B cell (primary cell): ENCODE data around the gene AQR. TPM values are rescaled to one million over a fixed set of nuclear protein-coding genes. Genes with fewer than 3 reads are reported as not detected.

ENCODE experiments used
- ATAC-seq: fragments of 200-7000 bp; cut with Tn5 transposase; one replicate; pipeline ENCODE4 v1.10.0; 2021; ENCODE audit warnings: low read depth, mild to moderate bottlenecking, moderate number of reproducible peaks, moderate library complexity
- CTCF ChIA-PET: fragments of 350-600 bp; sonication (Branson Sonifier 250); formaldehyde crosslinking; loops from one replicate; lab custom pipeline; 2021; ENCODE audit warnings: antibody characterized with exemption, inconsistent platforms; lab: Charles Lee
- POLR2A ChIA-PET: fragments of 350-600 bp; sonication (Branson Sonifier 250); formaldehyde crosslinking; loops from one replicate; lab custom pipeline; 2021; ENCODE audit warnings: antibody characterized with exemption; lab: Charles Lee
- DNase-seq: peaks from one replicate; pipeline ENCODE4 v3.0.0; 2013
- H2AFZ ChIP-seq: 2 replicates; pipeline ENCODE4 v1.6.1; 2012; ENCODE audit warnings: mild to moderate bottlenecking, low read depth, low read length; ENCODE audit not compliant: insufficient read depth, poor library complexity, severe bottlenecking
- H3K27ac ChIP-seq, 2 donors: 1 replicate in 1 of 2; 2 replicates in 1 of 2; pipeline ENCODE4 v1.5.1; 2012 to 2013; ENCODE audit warnings: low read length in 2 of 2, mild to moderate bottlenecking in 2 of 2, moderate library complexity in 1 of 2
- H3K27me3 ChIP-seq, 4 experiments: fragments of 200-600 bp in 1 of 4; sonication (generic) in 1 of 4; replicated peaks in 1 of 4; 1 replicate in 2 of 4; 2 replicates in 2 of 4; pipeline versions ENCODE4 v1.6.1 to v1.7.0; 2013 to 2016; ENCODE audit warnings: low read length in 3 of 4, mild to moderate bottlenecking in 2 of 4, mixed read lengths in 1 of 4, moderate library complexity in 1 of 4; ENCODE audit not compliant: insufficient read depth in 4 of 4, control insufficient read depth in 3 of 4; ENCODE audit errors: control extremely low read depth in 1 of 4
- H3K36me3 ChIP-seq, 2 experiments: replicated peaks in 1 of 2; 1 replicate in 1 of 2; 2 replicates in 1 of 2; pipeline versions ENCODE4 v1.6.1 to v1.7.1; 2013; ENCODE audit warnings: low read length in 1 of 2; ENCODE audit not compliant: insufficient read depth in 2 of 2, control insufficient read depth in 1 of 2; ENCODE audit errors: control extremely low read depth in 1 of 2, extremely low read depth in 1 of 2
- H3K4me1 ChIP-seq, 2 donors: fragments of 200-600 bp in 1 of 2; sonication (generic) in 1 of 2; 1 replicate in 1 of 2; 2 replicates in 1 of 2; pipeline versions ENCODE4 v1.5.1 to v1.6.1; 2013 to 2017; ENCODE audit warnings: low read length in 2 of 2; ENCODE audit not compliant: control insufficient read depth in 2 of 2, insufficient read depth in 2 of 2
- H3K4me2 ChIP-seq: replicated peaks from 2 replicates; pipeline ENCODE3; 2012; ENCODE audit warnings: mild to moderate bottlenecking, low read depth, low read length; ENCODE audit not compliant: poor library complexity, severe bottlenecking
- H3K4me3 ChIP-seq, 5 experiments: fragments of 200-600 bp in 1 of 5; sonication (generic) in 1 of 5; 1 replicate in 3 of 5; 2 replicates in 2 of 5; pipeline versions ENCODE4 v1.5.1 to v1.7.0; 2011 to 2016; ENCODE audit warnings: low read length in 4 of 5, mild to moderate bottlenecking in 4 of 5, low read depth in 2 of 5, control low read depth in 1 of 5, moderate library complexity in 1 of 5; ENCODE audit not compliant: insufficient read depth in 1 of 5; ENCODE audit errors: control extremely low read depth in 1 of 5, extremely low read depth in 1 of 5
- H3K79me2 ChIP-seq: fragments of 200-600 bp; sonication (generic); one replicate; pipeline ENCODE4 v1.6.0; 2016; ENCODE audit warnings: low read length; ENCODE audit not compliant: control insufficient read depth, insufficient read depth
- H3K9ac ChIP-seq: fragments of 200-600 bp; sonication (generic); 2 replicates; pipeline ENCODE4 v1.6.1; 2017; ENCODE audit warnings: mild to moderate bottlenecking, low read length, moderate library complexity
- H3K9me3 ChIP-seq, 3 donors: one replicate each; pipeline versions ENCODE4 v1.6.1 to v1.7.1; 2013; ENCODE audit warnings: low read length in 2 of 3; ENCODE audit not compliant: control insufficient read depth in 2 of 3, insufficient read depth in 1 of 3; ENCODE audit errors: control extremely low read depth in 1 of 3
- H4K20me1 ChIP-seq: 2 replicates; pipeline ENCODE4 v1.6.0; 2012; ENCODE audit warnings: mild to moderate bottlenecking, low read length; ENCODE audit not compliant: insufficient read depth, control insufficient read depth, poor library complexity, severe bottlenecking
- H3K27ac Mint-ChIP-seq: one replicate; pipeline ENCODE4 v1.8.0; 2021; ENCODE audit warnings: mixed read lengths
- H3K27me3 Mint-ChIP-seq: one replicate; pipeline ENCODE4 v1.8.0; 2021; ENCODE audit warnings: mixed read lengths
- H3K4me1 Mint-ChIP-seq: one replicate; pipeline ENCODE4 v1.8.0; 2021; ENCODE audit warnings: mixed read lengths
- H3K4me3 Mint-ChIP-seq: one replicate; pipeline ENCODE4 v1.8.0; 2021; ENCODE audit warnings: mixed read lengths
- H3K9me3 Mint-ChIP-seq: one replicate; pipeline ENCODE4 v1.8.0; 2022; ENCODE audit warnings: mixed read lengths; ENCODE audit not compliant: insufficient read depth
- EZH2 ChIP-seq: IDR thresholded peaks from 2 replicates; pipeline ENCODE4 v1.6.1; 2012; ENCODE audit warnings: borderline replicate concordance, low read depth, mild to moderate bottlenecking, moderate library complexity, low read length; ENCODE audit not compliant: insufficient read depth, poor library complexity, severe bottlenecking
- WGBS: methylation state at CpG from one replicate; pipeline ENCODE4 v1.1.5; 2013; ENCODE audit warnings: missing lambda C conversion rate; ENCODE audit not compliant: insufficient coverage; 5-methylcytosine and 5-hydroxymethylcytosine counted together
- intact Hi-C: fragments of 100-400 bp; cut with micrococcal nuclease; formaldehyde crosslinking; loops from one replicate; pipeline ENCODE4 v1.10.0; 2022
- polyA plus RNA-seq: library from polyadenylated mRNA; depleted of rRNA; stranded (reverse); fragments of >200 nt; gene quantifications from 2 replicates; pipeline ENCODE4 v1.2.3, GENCODE V29; 2012
- total RNA-seq, 2 donors: library from RNA; stranded (reverse); fragments of 120-200 nt in 1 of 2; gene quantifications; 1 replicate in 1 of 2; 2 replicates in 1 of 2; pipeline versions ENCODE4 v1.2.3 to v1.2.4, GENCODE V29; 2013 to 2022
- TF ChIP-seq, protein P1 (sequence below): fragments of 200-600 bp; IDR thresholded peaks from one replicate; pipeline ENCODE4 v1.8.0; 2022; ENCODE audit warnings: antibody characterized with exemption, mild to moderate bottlenecking

Gene AQR
- total and polyA plus RNA-seq, 2 donors (not counting 1 experiment from before 2014, with no cell fraction given) = 24.2 to 41.7 TPM

DNA sequence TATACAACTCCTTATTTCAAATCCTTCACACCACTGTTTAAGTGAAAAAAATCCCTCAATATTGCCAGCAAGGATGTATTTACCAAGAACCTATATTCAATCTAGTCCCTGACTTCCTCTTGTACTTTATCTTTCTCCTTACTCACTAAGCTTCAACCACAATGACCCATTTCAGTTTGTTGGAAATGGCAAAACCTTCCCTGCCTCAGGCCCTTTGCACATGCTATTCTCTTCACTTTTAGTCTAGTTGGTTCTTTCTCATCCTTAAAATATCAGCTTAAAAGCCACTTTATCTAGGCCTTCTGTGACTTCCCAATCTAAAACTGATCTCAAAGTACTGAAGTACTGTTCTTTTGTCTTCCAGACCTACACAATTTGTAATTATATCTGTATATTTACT is 92.9 kb downstream of the AQR start:
- H3K27ac Mint-ChIP-seq = no peak overlapping the region
- Histone ChIP-seq H3K27ac (no peak overlapping the region), H3K27me3 (no peaks in the 10 kb centered on the region), H3K9me3 (no peaks in the 10 kb centered on the region), H3K9ac (no peak overlapping the region), H3K4me2 (no peak overlapping the region), H3K79me2 (no peaks in the 10 kb centered on the region), H3K4me3 (no peak overlapping the region), H4K20me1 (no peaks in the 10 kb centered on the region), H2AFZ (no peak overlapping the region), H3K4me1 (no peaks in the 10 kb centered on the region), H3K36me3 (peaks cover 18 to 59% of the 10 kb centered on the region in 2 experiments)
- POLR2A ChIA-PET = no interaction called here
- CTCF ChIA-PET = no interaction called here
- no peaks in the 10 kb centered on the region for H3K4me1 Mint-ChIP-seq
- H3K9me3 Mint-ChIP-seq = no peaks in the 10 kb centered on the region
- no peak overlapping the region for H3K4me3 Mint-ChIP-seq
- TF ChIP-seq, protein P1, sequence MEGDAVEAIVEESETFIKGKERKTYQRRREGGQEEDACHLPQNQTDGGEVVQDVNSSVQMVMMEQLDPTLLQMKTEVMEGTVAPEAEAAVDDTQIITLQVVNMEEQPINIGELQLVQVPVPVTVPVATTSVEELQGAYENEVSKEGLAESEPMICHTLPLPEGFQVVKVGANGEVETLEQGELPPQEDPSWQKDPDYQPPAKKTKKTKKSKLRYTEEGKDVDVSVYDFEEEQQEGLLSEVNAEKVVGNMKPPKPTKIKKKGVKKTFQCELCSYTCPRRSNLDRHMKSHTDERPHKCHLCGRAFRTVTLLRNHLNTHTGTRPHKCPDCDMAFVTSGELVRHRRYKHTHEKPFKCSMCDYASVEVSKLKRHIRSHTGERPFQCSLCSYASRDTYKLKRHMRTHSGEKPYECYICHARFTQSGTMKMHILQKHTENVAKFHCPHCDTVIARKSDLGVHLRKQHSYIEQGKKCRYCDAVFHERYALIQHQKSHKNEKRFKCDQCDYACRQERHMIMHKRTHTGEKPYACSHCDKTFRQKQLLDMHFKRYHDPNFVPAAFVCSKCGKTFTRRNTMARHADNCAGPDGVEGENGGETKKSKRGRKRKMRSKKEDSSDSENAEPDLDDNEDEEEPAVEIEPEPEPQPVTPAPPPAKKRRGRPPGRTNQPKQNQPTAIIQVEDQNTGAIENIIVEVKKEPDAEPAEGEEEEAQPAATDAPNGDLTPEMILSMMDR = no peak
- TF ChIP-seq EZH2 = no peak
- H3K27me3 Mint-ChIP-seq = no peaks in the 10 kb centered on the region
- DNase-seq (no peak), ATAC-seq (no peak)
- intact Hi-C loops = no loop called here

DNA sequence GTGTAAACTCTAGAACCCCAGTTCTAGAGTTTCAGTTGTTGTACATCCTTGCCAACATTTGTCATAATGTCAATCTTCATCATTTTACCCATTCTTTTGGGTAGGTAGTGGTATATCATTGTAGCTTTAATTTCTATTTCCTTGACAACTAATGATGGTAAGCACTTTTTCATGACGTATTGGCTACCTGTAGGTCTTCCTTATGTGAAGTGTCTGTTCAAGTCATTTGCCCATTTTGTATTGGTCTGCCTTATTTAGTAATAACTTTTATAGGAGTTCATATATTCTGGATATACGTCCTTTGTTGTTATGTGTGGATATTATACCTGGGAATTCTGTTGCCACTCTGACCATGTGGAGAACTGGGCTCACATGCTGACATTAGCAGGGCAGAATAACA is 100.4 kb downstream of the AQR start:
- Histone ChIP-seq H3K36me3 (peaks cover 12 to 52% of the 10 kb centered on the region in 2 experiments), H3K79me2 (no peaks in the 10 kb centered on the region), H2AFZ (no peak overlapping the region), H3K4me3 (no peak overlapping the region), H4K20me1 (no peaks in the 10 kb centered on the region), H3K27me3 (no peaks in the 10 kb centered on the region), H3K9me3 (peaks cover 0 to 2% (median 0%) of the 10 kb centered on the region in 3 donors), H3K27ac (no peak overlapping the region), H3K4me2 (no peak overlapping the region), H3K4me1 (no peaks in the 10 kb centered on the region), H3K9ac (no peak overlapping the region)
- ChIA-PET CTCF (no interaction called here), POLR2A (no interaction called here)
- TF ChIP-seq, protein P1 = no peak
- no peak for TF ChIP-seq EZH2
- Mint-ChIP-seq H3K9me3 (no peaks in the 10 kb centered on the region), H3K27ac (no peak overlapping the region), H3K27me3 (no peaks in the 10 kb centered on the region), H3K4me1 (no peaks in the 10 kb centered on the region), H3K4me3 (no peak overlapping the region)
- intact Hi-C loops = no loop called here
- no CpG with 5 or more reads among the region's 2 CpGs for WGBS
- DNase-seq (no peak), ATAC-seq (no peak)
